Left ventricle myocardium inferior (tissue), 1 donor: ENCODE measurements around the gene CUX1. TPM values are rescaled to one million over a fixed set of nuclear protein-coding genes. Genes with fewer than 3 reads are reported as not detected.

Experiments used
- DNase-seq: peaks from one replicate; pipeline ENCODE4 v3.0.0-alpha.2; 2020
- H3K27ac ChIP-seq: fragments of 200-600 bp; replicated peaks from 2 replicates; pipeline ENCODE4 v1.8.0; 2021
- H3K27me3 ChIP-seq: fragments of 200-600 bp; 2 replicates; pipeline ENCODE4 v1.8.0; 2021; ENCODE audit warnings: low read depth
- H3K36me3 ChIP-seq: fragments of 200-600 bp; 2 replicates; pipeline ENCODE4 v1.8.0; 2021
- H3K4me1 ChIP-seq: fragments of 200-600 bp; 2 replicates; pipeline ENCODE4 v1.8.0; 2021
- H3K4me3 ChIP-seq: fragments of 200-600 bp; 2 replicates; pipeline ENCODE4 v1.8.0; 2021; ENCODE audit warnings: mild to moderate bottlenecking, moderate library complexity
- H3K9me3 ChIP-seq: fragments of 200-600 bp; replicated peaks from 2 replicates; pipeline ENCODE4 v1.8.0; 2021
- CTCF ChIP-seq: fragments of 200-600 bp; IDR thresholded peaks from 2 replicates; pipeline ENCODE4 v1.8.0; 2021; ENCODE audit warnings: antibody characterized with exemption, mild to moderate bottlenecking, borderline replicate concordance
- intact Hi-C: fragments of 100-400 bp; cut with micrococcal nuclease; formaldehyde crosslinking; loops from one replicate; pipeline ENCODE4 v1.11.0; 2022
- total RNA-seq: library from RNA; stranded (reverse); fragmentation: NEBNext Ultra II Directional; extraction: Animal tissue kit (Norgen Biotek cat#: 25700); gene quantifications from one replicate; pipeline ENCODE4 v1.2.1, GENCODE V29; 2021
- donor health status: DM: no; HTN: yes; CAD: no; lungs with severe emphysema.

Gene CUX1
- total RNA-seq, 1 donor from 2014 or later = 125 TPM

GRCh38 chr7:102082693-102083368 is 265.4 kb downstream of the CUX1 start:
- Histone ChIP-seq H3K27ac (no peak overlapping the region), H3K36me3 (peaks cover 10% of the 10 kb centered on the region), H3K4me1 (peaks cover 31% of the 10 kb centered on the region), H3K9me3 (peaks cover 26% of the 10 kb centered on the region), H3K4me3 (no peak overlapping the region), H3K27me3 (no peaks in the 10 kb centered on the region)
- no peak for DNase-seq
- intact Hi-C loops = no loop called here
- no peak for TF ChIP-seq CTCF

GRCh38 chr7:102085218-102085772 is 267.9 kb downstream of the CUX1 start:
- H3K27me3 ChIP-seq = no peaks in the 10 kb centered on the region
- peaks cover 40% of the 10 kb centered on the region for H3K9me3 ChIP-seq
- no peak for DNase-seq
- no peak overlapping the region for H3K27ac ChIP-seq
- H3K36me3 ChIP-seq = peaks cover 10% of the 10 kb centered on the region
- no peak overlapping the region for H3K4me3 ChIP-seq
- intact Hi-C loops = no loop called here
- peaks cover 7% of the 10 kb centered on the region for H3K4me1 ChIP-seq
- no peak for TF ChIP-seq CTCF

GRCh38 chr7:102089175-102090098 is 272.0 kb downstream of the CUX1 start:
- intact Hi-C loops = no loop called here
- no peak for TF ChIP-seq CTCF
- peaks cover 25% of the 10 kb centered on the region for H3K9me3 ChIP-seq

GRCh38 chr7:102093599-102094315 is 276.3 kb downstream of the CUX1 start:
- Histone ChIP-seq H3K4me1 (peaks cover 17% of the 10 kb centered on the region), H3K27me3 (no peaks in the 10 kb centered on the region), H3K27ac (no peak overlapping the region), H3K36me3 (peaks cover 16% of the 10 kb centered on the region), H3K4me3 (peak overlapping the region; percentile 12), H3K9me3 (peaks cover 11% of the 10 kb centered on the region)
- intact Hi-C loops = no loop called here
- no peak for TF ChIP-seq CTCF
- no peak for DNase-seq

More at GRCh38 chr7:102089175-102090098, 272.0 kb downstream of the CUX1 start:
- Histone ChIP-seq H3K27ac (no peak overlapping the region), H3K4me1 (peaks cover 16% of the 10 kb centered on the region), H3K4me3 (no peak overlapping the region), H3K27me3 (no peaks in the 10 kb centered on the region), H3K36me3 (no peaks in the 10 kb centered on the region)
- DNase-seq = no peak

- no peak for DNase-seq
- intact Hi-C loops = no loop called here
- TF ChIP-seq CTCF = no peak
Measured at GRCh38 chr7:102094316-102094650, 276.9 kb downstream of the CUX1 start.

More at GRCh38 chr7:102094316-102094650, 276.9 kb downstream of the CUX1 start:
- no peak overlapping the region for H3K4me3 ChIP-seq
- no peak overlapping the region for H3K27ac ChIP-seq
- peaks cover 21% of the 10 kb centered on the region for H3K36me3 ChIP-seq
- peaks cover 17% of the 10 kb centered on the region for H3K4me1 ChIP-seq
- H3K9me3 ChIP-seq = peaks cover 6% of the 10 kb centered on the region
- no peaks in the 10 kb centered on the region for H3K27me3 ChIP-seq
